Activated CD4-positive, alpha-beta memory T cell treated with anti-CD3 and anti-CD28 coated beads for 36 hours (primary cell): ENCODE measurements around the gene KRT2. TPM values are rescaled to one million over a fixed set of nuclear protein-coding genes. Genes with fewer than 3 reads are reported as not detected.

ENCODE experiments used
- CTCF ChIA-PET: fragments of 350-600 bp; sonication (Branson Sonifier 250); formaldehyde crosslinking; loops from one replicate; lab custom pipeline; 2021; ENCODE audit warnings: antibody characterized with exemption, inconsistent platforms; lab: Charles Lee
- POLR2A ChIA-PET: fragments of 350-600 bp; sonication (Branson Sonifier 250); formaldehyde crosslinking; loops from one replicate; lab custom pipeline; 2021; ENCODE audit warnings: antibody characterized with exemption; lab: Charles Lee
- DNase-seq: peaks from one replicate; pipeline ENCODE4 v3.0.0-alpha.2; 2020
- H3K27ac Mint-ChIP-seq: one replicate; pipeline ENCODE4 v1.8.0; 2021; ENCODE audit warnings: mixed read lengths
- H3K27me3 Mint-ChIP-seq: one replicate; pipeline ENCODE4 v1.8.0; 2021; ENCODE audit warnings: mixed read lengths
- H3K36me3 Mint-ChIP-seq: one replicate; pipeline ENCODE4 v1.8.0; 2021; ENCODE audit warnings: mixed read lengths
- H3K4me1 Mint-ChIP-seq: one replicate; pipeline ENCODE4 v1.8.0; 2021; ENCODE audit warnings: low read depth, mixed read lengths
- H3K4me3 Mint-ChIP-seq: one replicate; pipeline ENCODE4 v1.8.0; 2021; ENCODE audit warnings: mild to moderate bottlenecking, mixed read lengths
- H3K9me3 Mint-ChIP-seq: one replicate; pipeline ENCODE4 v1.8.0; 2021; ENCODE audit warnings: mixed read lengths
- intact Hi-C: fragments of 100-400 bp; cut with micrococcal nuclease; formaldehyde crosslinking; loops from one replicate; pipeline ENCODE4 v1.15.1; 2023
- total RNA-seq, 2 experiments: library from RNA; stranded (reverse); gene quantifications; one replicate each; pipeline ENCODE4 v1.2.3, GENCODE V29; 2021

KRT2 gene
- total RNA-seq, 2 experiments from 2014 or later = not detected

GRCh38 chr12:52691076-52691840 lies 39.2 kb upstream of the KRT2 start:
- peaks cover 14% of the 10 kb centered on the region for H3K4me1 Mint-ChIP-seq
- no peaks in the 10 kb centered on the region for H3K9me3 Mint-ChIP-seq
- intact Hi-C loops = loop anchor here (10.0 kb wide), 1 partner anchor 184 kb away; no protein-coding TSS in a partner anchor
- H3K27ac Mint-ChIP-seq = no peak overlapping the region
- ChIA-PET POLR2A (no interaction called here), CTCF (interaction anchor here (0.7 to 1.2 kb wide), 4 partner anchors 179 to 364 kb away, joined by 3 to 4 read pairs (median 3); no protein-coding TSS in a partner anchor)
- H3K27me3 Mint-ChIP-seq = no peaks in the 10 kb centered on the region
- peak; percentile 65 for DNase-seq
- no peaks in the 10 kb centered on the region for H3K36me3 Mint-ChIP-seq
- H3K4me3 Mint-ChIP-seq = peak overlapping the region; percentile 53

DNA sequence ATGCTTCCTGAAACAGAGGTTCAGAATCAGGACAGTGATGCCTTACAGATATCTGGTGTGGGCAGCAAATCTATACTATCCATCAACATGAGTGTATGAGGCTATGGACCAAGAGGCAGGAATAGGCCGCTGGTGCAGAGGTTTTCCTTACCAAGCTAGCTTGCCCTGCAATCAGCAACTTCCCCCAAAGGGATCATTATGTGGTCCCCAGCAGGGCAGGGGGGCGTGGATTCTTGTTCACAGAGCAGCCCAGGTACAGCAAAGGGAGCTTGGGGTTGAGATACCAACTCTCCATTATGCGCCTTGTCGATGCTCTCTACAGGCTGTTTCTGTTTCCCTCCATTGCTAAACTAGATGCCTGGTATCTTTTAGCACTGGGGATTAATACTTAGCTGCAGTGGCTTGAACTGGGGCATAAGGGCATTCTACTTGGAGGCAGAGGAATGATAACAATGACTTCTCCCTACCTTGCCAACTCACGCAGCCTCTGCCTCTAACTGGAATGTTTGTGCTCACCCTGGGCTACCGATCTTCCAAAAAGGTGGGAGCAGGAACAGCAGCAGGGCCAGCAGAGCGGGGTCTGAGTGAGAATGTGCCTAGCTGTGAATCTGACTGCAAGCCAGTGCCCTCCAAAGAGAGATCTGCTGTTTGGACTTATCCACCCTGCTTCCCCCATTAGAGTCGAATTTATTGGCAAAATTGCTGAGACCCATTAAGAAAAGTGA lies 38.5 kb upstream of the KRT2 start:
- no peak for DNase-seq
- ChIA-PET POLR2A (no interaction called here), CTCF (interaction anchor here (0.7 to 1.2 kb wide), 3 partner anchors 180 to 363 kb away, joined by 3 read pairs; no protein-coding TSS in a partner anchor)
- intact Hi-C loops = loop anchor here (10.0 kb wide), 1 partner anchor 184 kb away; no protein-coding TSS in a partner anchor
- no peaks in the 10 kb centered on the region for H3K36me3 Mint-ChIP-seq
- H3K27me3 Mint-ChIP-seq = no peaks in the 10 kb centered on the region
- H3K27ac Mint-ChIP-seq = no peak overlapping the region
- no peak overlapping the region for H3K4me3 Mint-ChIP-seq
- no peaks in the 10 kb centered on the region for H3K9me3 Mint-ChIP-seq
- H3K4me1 Mint-ChIP-seq = peaks cover 14% of the 10 kb centered on the region

- Mint-ChIP-seq H3K27ac (no peak overlapping the region), H3K9me3 (no peaks in the 10 kb centered on the region), H3K27me3 (no peaks in the 10 kb centered on the region), H3K4me3 (no peak overlapping the region), H3K36me3 (no peaks in the 10 kb centered on the region), H3K4me1 (peaks cover 14% of the 10 kb centered on the region)
- intact Hi-C loops = loop anchor here (10.0 kb wide), 1 partner anchor 185 kb away; no protein-coding TSS in a partner anchor
- POLR2A ChIA-PET = no interaction called here
- no peak for DNase-seq
- CTCF ChIA-PET = no interaction called here
Observed at GRCh38 chr12:52689936-52690335, 37.9 kb upstream of the KRT2 start.

- Mint-ChIP-seq H3K27me3 (no peaks in the 10 kb centered on the region), H3K36me3 (no peaks in the 10 kb centered on the region), H3K4me1 (peaks cover 14% of the 10 kb centered on the region), H3K4me3 (no peak overlapping the region), H3K9me3 (no peaks in the 10 kb centered on the region), H3K27ac (no peak overlapping the region)
- POLR2A ChIA-PET = no interaction called here
- no peak for DNase-seq
- CTCF ChIA-PET = no interaction called here
- intact Hi-C loops = no loop called here
Observed at GRCh38 chr12:52689239-52689638, 37.2 kb upstream of the KRT2 start.

DNA sequence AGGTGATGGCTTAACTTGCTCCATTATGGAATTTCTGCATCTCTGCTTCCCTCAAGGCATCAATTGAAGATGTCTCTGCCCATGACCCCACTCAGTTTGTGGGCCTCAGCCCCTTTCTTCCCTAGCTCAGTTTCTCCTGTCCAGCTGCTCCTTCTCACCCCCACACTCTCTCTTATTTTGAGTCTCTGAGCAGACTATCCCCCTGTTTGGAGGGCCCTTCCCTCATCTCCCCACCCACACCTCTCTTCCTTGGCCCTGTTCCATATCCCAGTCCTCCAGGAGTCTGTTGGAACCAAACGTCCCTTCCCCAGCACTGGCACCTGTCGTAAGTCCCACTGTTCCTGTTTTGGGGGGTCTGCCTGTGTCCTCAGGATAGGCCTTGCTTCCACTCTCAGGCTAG lies 36.5 kb upstream of the KRT2 start:
- Mint-ChIP-seq H3K36me3 (no peaks in the 10 kb centered on the region), H3K4me1 (peaks cover 14% of the 10 kb centered on the region), H3K27ac (no peak overlapping the region), H3K4me3 (no peak overlapping the region), H3K9me3 (no peaks in the 10 kb centered on the region), H3K27me3 (no peaks in the 10 kb centered on the region)
- intact Hi-C loops = no loop called here
- ChIA-PET CTCF (no interaction called here), POLR2A (no interaction called here)
- DNase-seq = no peak

GRCh38 chr12:52687497-52688385 lies 35.7 kb upstream of the KRT2 start:
- no peaks in the 10 kb centered on the region for H3K27me3 Mint-ChIP-seq
- no peak for DNase-seq
- H3K36me3 Mint-ChIP-seq = no peaks in the 10 kb centered on the region
- H3K4me1 Mint-ChIP-seq = peaks cover 14% of the 10 kb centered on the region
- intact Hi-C loops = no loop called here
- H3K27ac Mint-ChIP-seq = no peak overlapping the region
- H3K9me3 Mint-ChIP-seq = no peaks in the 10 kb centered on the region
- CTCF ChIA-PET = no interaction called here
- no peak overlapping the region for H3K4me3 Mint-ChIP-seq
- POLR2A ChIA-PET = no interaction called here

- CTCF ChIA-PET = interaction anchor here (0.6 kb wide), 1 partner anchor 1193 kb away, joined by 3 read pairs; no protein-coding TSS in a partner anchor
Observed at GRCh38 chr12:52686756-52687487, 34.9 kb upstream of the KRT2 start.

GRCh38 chr12:52686063-52686462 lies 34.1 kb upstream of the KRT2 start:
- Mint-ChIP-seq H3K27ac (no peak overlapping the region), H3K4me3 (no peak overlapping the region), H3K9me3 (no peaks in the 10 kb centered on the region), H3K4me1 (peaks cover 16% of the 10 kb centered on the region), H3K36me3 (no peaks in the 10 kb centered on the region), H3K27me3 (no peaks in the 10 kb centered on the region)
- intact Hi-C loops = no loop called here
- POLR2A ChIA-PET = no interaction called here
- no peak for DNase-seq
- CTCF ChIA-PET = no interaction called here

More at GRCh38 chr12:52686756-52687487, 34.9 kb upstream of the KRT2 start:
- no peak for DNase-seq
- H3K4me1 Mint-ChIP-seq = peaks cover 14% of the 10 kb centered on the region
- no peaks in the 10 kb centered on the region for H3K9me3 Mint-ChIP-seq
- intact Hi-C loops = no loop called here
- no peaks in the 10 kb centered on the region for H3K27me3 Mint-ChIP-seq
- POLR2A ChIA-PET = no interaction called here
- H3K27ac Mint-ChIP-seq = no peak overlapping the region
- H3K4me3 Mint-ChIP-seq = no peak overlapping the region
- H3K36me3 Mint-ChIP-seq = no peaks in the 10 kb centered on the region

GRCh38 chr12:52685406-52685890 lies 33.4 kb upstream of the KRT2 start:
- H3K36me3 Mint-ChIP-seq = no peaks in the 10 kb centered on the region
- H3K9me3 Mint-ChIP-seq = no peaks in the 10 kb centered on the region
- intact Hi-C loops = no loop called here
- no peak overlapping the region for H3K4me3 Mint-ChIP-seq
- H3K27ac Mint-ChIP-seq = no peak overlapping the region
- ChIA-PET POLR2A (no interaction called here), CTCF (no interaction called here)
- H3K4me1 Mint-ChIP-seq = peaks cover 14% of the 10 kb centered on the region
- DNase-seq = no peak
- no peaks in the 10 kb centered on the region for H3K27me3 Mint-ChIP-seq

- no peak for DNase-seq
- H3K27ac Mint-ChIP-seq = no peak overlapping the region
- peaks cover 11% of the 10 kb centered on the region for H3K4me1 Mint-ChIP-seq
- peaks cover 3% of the 10 kb centered on the region for H3K27me3 Mint-ChIP-seq
- H3K9me3 Mint-ChIP-seq = no peaks in the 10 kb centered on the region
- ChIA-PET CTCF (interaction anchor here (0.6 kb wide), 1 partner anchor 201 kb away, joined by 3 read pairs; no protein-coding TSS in a partner anchor), POLR2A (no interaction called here)
- no peaks in the 10 kb centered on the region for H3K36me3 Mint-ChIP-seq
- intact Hi-C loops = no loop called here
- no peak overlapping the region for H3K4me3 Mint-ChIP-seq
Observed at GRCh38 chr12:52684431-52684830, 32.4 kb upstream of the KRT2 start.
